ENCODE results near the gene PGM2L1.

PGM2L1 gene

GRCh38 chr11:74325649-74326645 lies 72.3 kb downstream of the PGM2L1 start:
- TF ChIP-seq ARNTL (CRISPR knock-in tag; IDR thresholded peaks at IDR 0.05; ENCODE audit: borderline replicate concordance, low read depth) (no peak), ZNF565 (CRISPR knock-in tag; conservative IDR thresholded peaks at IDR 0.05; ENCODE audit: low read depth) (no peak), CREB5 (CRISPR knock-in tag; IDR thresholded peaks at IDR 0.05; ENCODE audit: low read depth) (no peak), POU6F1 (CRISPR knock-in tag; IDR thresholded peaks at IDR 0.05; ENCODE audit: borderline replicate concordance, low read depth) (no peak), SNAI2 (CRISPR knock-in tag; IDR thresholded peaks at IDR 0.05) (no peak), PPARA (CRISPR knock-in tag; IDR thresholded peaks at IDR 0.05; ENCODE audit: borderline replicate concordance) (no peak), ISL1 (CRISPR knock-in tag; IDR thresholded peaks at IDR 0.05) (no peak), ESRRG (CRISPR knock-in tag; IDR thresholded peaks at IDR 0.05) (no peak)
- peak; percentile 61 for ATAC-seq

- no peak for ATAC-seq
- TF ChIP-seq CSDC2 (CRISPR knock-in tag; IDR thresholded peaks at IDR 0.05) (no peak), ESRRG (CRISPR knock-in tag; IDR thresholded peaks at IDR 0.05) (no peak), ZFP30 (CRISPR knock-in tag; IDR thresholded peaks at IDR 0.05) (no peak), PPARA (CRISPR knock-in tag; IDR thresholded peaks at IDR 0.05; ENCODE audit: borderline replicate concordance) (no peak), ZC3H10 (CRISPR knock-in tag; IDR thresholded peaks at IDR 0.05) (no peak), OSR1 (CRISPR knock-in tag; IDR thresholded peaks at IDR 0.05) (no peak), ZNF565 (CRISPR knock-in tag; conservative IDR thresholded peaks at IDR 0.05; ENCODE audit: low read depth) (no peak), ZNF8 (CRISPR knock-in tag; IDR thresholded peaks at IDR 0.05) (no peak), SNAI2 (CRISPR knock-in tag; IDR thresholded peaks at IDR 0.05) (no peak), ZFP3 (CRISPR knock-in tag; IDR thresholded peaks at IDR 0.05) (no peak), ARNTL (CRISPR knock-in tag; IDR thresholded peaks at IDR 0.05; ENCODE audit: borderline replicate concordance, low read depth) (no peak), TCF4 (CRISPR knock-in tag; IDR thresholded peaks at IDR 0.05; ENCODE audit: borderline replicate concordance) (no peak), CREB5 (CRISPR knock-in tag; IDR thresholded peaks at IDR 0.05; ENCODE audit: low read depth) (no peak), ISL1 (CRISPR knock-in tag; IDR thresholded peaks at IDR 0.05) (no peak), RARB (CRISPR knock-in tag; IDR thresholded peaks at IDR 0.05) (no peak)
- TF ChIP-seq, protein P1, sequence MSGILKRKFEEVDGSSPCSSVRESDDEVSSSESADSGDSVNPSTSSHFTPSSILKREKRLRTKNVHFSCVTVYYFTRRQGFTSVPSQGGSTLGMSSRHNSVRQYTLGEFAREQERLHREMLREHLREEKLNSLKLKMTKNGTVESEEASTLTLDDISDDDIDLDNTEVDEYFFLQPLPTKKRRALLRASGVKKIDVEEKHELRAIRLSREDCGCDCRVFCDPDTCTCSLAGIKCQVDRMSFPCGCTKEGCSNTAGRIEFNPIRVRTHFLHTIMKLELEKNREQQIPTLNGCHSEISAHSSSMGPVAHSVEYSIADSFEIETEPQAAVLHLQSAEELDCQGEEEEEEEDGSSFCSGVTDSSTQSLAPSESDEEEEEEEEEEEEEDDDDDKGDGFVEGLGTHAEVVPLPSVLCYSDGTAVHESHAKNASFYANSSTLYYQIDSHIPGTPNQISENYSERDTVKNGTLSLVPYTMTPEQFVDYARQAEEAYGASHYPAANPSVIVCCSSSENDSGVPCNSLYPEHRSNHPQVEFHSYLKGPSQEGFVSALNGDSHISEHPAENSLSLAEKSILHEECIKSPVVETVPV (CRISPR knock-in tag; IDR thresholded peaks at IDR 0.05) = no peak
- TF ChIP-seq, protein P2, sequence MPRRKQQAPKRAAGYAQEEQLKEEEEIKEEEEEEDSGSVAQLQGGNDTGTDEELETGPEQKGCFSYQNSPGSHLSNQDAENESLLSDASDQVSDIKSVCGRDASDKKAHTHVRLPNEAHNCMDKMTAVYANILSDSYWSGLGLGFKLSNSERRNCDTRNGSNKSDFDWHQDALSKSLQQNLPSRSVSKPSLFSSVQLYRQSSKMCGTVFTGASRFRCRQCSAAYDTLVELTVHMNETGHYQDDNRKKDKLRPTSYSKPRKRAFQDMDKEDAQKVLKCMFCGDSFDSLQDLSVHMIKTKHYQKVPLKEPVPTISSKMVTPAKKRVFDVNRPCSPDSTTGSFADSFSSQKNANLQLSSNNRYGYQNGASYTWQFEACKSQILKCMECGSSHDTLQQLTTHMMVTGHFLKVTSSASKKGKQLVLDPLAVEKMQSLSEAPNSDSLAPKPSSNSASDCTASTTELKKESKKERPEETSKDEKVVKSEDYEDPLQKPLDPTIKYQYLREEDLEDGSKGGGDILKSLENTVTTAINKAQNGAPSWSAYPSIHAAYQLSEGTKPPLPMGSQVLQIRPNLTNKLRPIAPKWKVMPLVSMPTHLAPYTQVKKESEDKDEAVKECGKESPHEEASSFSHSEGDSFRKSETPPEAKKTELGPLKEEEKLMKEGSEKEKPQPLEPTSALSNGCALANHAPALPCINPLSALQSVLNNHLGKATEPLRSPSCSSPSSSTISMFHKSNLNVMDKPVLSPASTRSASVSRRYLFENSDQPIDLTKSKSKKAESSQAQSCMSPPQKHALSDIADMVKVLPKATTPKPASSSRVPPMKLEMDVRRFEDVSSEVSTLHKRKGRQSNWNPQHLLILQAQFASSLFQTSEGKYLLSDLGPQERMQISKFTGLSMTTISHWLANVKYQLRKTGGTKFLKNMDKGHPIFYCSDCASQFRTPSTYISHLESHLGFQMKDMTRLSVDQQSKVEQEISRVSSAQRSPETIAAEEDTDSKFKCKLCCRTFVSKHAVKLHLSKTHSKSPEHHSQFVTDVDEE (CRISPR knock-in tag; IDR thresholded peaks at IDR 0.05) = no peak
- TF ChIP-seq, protein P3, sequence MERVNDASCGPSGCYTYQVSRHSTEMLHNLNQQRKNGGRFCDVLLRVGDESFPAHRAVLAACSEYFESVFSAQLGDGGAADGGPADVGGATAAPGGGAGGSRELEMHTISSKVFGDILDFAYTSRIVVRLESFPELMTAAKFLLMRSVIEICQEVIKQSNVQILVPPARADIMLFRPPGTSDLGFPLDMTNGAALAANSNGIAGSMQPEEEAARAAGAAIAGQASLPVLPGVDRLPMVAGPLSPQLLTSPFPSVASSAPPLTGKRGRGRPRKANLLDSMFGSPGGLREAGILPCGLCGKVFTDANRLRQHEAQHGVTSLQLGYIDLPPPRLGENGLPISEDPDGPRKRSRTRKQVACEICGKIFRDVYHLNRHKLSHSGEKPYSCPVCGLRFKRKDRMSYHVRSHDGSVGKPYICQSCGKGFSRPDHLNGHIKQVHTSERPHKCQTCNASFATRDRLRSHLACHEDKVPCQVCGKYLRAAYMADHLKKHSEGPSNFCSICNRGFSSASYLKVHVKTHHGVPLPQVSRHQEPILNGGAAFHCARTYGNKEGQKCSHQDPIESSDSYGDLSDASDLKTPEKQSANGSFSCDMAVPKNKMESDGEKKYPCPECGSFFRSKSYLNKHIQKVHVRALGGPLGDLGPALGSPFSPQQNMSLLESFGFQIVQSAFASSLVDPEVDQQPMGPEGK (CRISPR knock-in tag; IDR thresholded peaks at IDR 0.05; ENCODE audit: borderline replicate concordance) = no peak
These were observed 75.6 kb downstream of the PGM2L1 start for GRCh38 chr11:74322667-74323066.

All from SK-N-SH treated with all-trans-retinoic acid at 6 μM for 48 hours (cell line).